Measurements from ENCODE around the gene AP2A1. TPM values are rescaled to one million over a fixed set of nuclear protein-coding genes. Genes with fewer than 3 reads are reported as not detected.

The AP2A1 gene
- total and polyA plus RNA-seq, 2 donors (not counting 3 experiments of a cell fraction or from before 2014, with no cell fraction given), result 108 to 113 TPM

DNA sequence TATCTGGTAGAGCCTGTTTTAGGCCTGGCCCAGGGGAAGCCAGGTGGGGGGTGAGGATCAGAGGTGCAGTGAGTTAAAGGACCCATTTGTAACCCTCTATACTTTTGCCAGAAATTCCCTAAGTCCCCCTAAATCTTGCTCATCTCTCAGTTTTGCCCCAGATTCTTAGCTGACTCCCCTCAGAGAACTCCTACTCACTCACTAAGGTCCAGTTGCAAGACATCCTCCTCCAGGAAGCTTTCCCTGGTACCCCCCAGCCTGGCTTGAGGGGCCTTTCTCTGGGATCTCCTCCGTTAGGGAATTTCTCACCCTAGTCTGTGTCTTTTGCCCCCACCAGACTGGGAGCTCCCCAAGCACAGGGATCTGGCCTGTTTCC, 5.6 kb upstream of the AP2A1 start:
- Histone ChIP-seq H3K9ac (replicated peaks; ENCODE audit: extremely low read depth, insufficient read depth, low read length) (no peak overlapping the region), H4K20me1 (replicated peaks; ENCODE audit: control insufficient read depth, extremely low read depth, insufficient read depth, low read length) (no peaks in the 10 kb centered on the region), H3K4me3 (replicated peaks in 1 of 3; ENCODE audit: insufficient read depth in 1 of 3, low read depth in 1 of 3, low read length in 3 of 3) (no peak overlapping the region), H2AFZ (ENCODE audit: low read depth, low read length) (peak overlapping the region; percentile 28), H3K36me3 (ENCODE audit: control insufficient read depth in 2 of 2, extremely low read depth in 1 of 2, insufficient read depth in 2 of 2, low read length in 2 of 2) (no peaks in the 10 kb centered on the region), H3K79me2 (ENCODE audit: control insufficient read depth, insufficient read depth, low read length) (no peaks in the 10 kb centered on the region), H3K4me2 (ENCODE audit: insufficient read depth, low read length) (no peak overlapping the region), H3K27ac (ENCODE audit: insufficient read depth, low read depth, low read length) (no peak overlapping the region), H3K9me3 (replicated peaks; ENCODE audit: control insufficient read depth, insufficient read depth, low read length) (no peaks in the 10 kb centered on the region), H3K9me1 (replicated peaks; ENCODE audit: control insufficient read depth, extremely low read depth, insufficient read depth, low read length) (no peaks in the 10 kb centered on the region), H3K27me3 (ENCODE audit: control insufficient read depth in 2 of 2, insufficient read depth in 2 of 2, low read length in 2 of 2) (no peaks in the 10 kb centered on the region), H3K4me1 (ENCODE audit: control insufficient read depth, extremely low read depth, insufficient read depth, low read length) (no peaks in the 10 kb centered on the region)
- FAIRE-seq (no peak), DNase-seq (ENCODE audit: low read depth, low spot score) (no peak)
- ChIA-PET POLR2A (no interaction called here), CTCF (interaction anchor here (1.3 kb wide), 1 partner anchor 44 kb away, joined by 4 read pairs; no protein-coding TSS in a partner anchor)
- TF ChIP-seq JUN (IDR thresholded peaks at IDR 0.05; ENCODE audit: borderline replicate concordance, insufficient read depth, insufficient read length, low read depth), result no peak
- no peak for TF ChIP-seq MYC (IDR thresholded peaks at IDR 0.05; ENCODE audit: low read depth, low read length)
- TF ChIP-seq POLR2AphosphoS5 (IDR thresholded peaks at IDR 0.05; ENCODE audit: insufficient read depth, low read depth, low read length), result no peak
- TF ChIP-seq, protein P1, sequence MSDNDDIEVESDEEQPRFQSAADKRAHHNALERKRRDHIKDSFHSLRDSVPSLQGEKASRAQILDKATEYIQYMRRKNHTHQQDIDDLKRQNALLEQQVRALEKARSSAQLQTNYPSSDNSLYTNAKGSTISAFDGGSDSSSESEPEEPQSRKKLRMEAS (IDR thresholded peaks at IDR 0.05; ENCODE audit: insufficient read depth, insufficient read length), result no peak
- TF ChIP-seq, protein P2, sequence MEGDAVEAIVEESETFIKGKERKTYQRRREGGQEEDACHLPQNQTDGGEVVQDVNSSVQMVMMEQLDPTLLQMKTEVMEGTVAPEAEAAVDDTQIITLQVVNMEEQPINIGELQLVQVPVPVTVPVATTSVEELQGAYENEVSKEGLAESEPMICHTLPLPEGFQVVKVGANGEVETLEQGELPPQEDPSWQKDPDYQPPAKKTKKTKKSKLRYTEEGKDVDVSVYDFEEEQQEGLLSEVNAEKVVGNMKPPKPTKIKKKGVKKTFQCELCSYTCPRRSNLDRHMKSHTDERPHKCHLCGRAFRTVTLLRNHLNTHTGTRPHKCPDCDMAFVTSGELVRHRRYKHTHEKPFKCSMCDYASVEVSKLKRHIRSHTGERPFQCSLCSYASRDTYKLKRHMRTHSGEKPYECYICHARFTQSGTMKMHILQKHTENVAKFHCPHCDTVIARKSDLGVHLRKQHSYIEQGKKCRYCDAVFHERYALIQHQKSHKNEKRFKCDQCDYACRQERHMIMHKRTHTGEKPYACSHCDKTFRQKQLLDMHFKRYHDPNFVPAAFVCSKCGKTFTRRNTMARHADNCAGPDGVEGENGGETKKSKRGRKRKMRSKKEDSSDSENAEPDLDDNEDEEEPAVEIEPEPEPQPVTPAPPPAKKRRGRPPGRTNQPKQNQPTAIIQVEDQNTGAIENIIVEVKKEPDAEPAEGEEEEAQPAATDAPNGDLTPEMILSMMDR (IDR thresholded peaks at IDR 0.05; ENCODE audit: extremely low read depth in 1 of 2, insufficient read depth in 1 of 2, low read depth in 1 of 2, low read length in 2 of 2), result no peak
- no peak for TF ChIP-seq FOS (IDR thresholded peaks at IDR 0.05; ENCODE audit: borderline replicate concordance, insufficient read depth, low read length)
- TF ChIP-seq EZH2 (IDR thresholded peaks at IDR 0.05; ENCODE audit: borderline replicate concordance, low read depth, low read length, severe bottlenecking), result no peak
- TF ChIP-seq GATA2 (IDR thresholded peaks at IDR 0.05; ENCODE audit: insufficient read depth, insufficient read length, low read depth, low read length), result no peak
- no peak for TF ChIP-seq POLR2A (IDR thresholded peaks at IDR 0.05; ENCODE audit: low read depth, low read length)
- dilution Hi-C loops (cut with MboI; ENCODE audit: extremely low pct_ligation_motif_present, low sequenced_read_pairs), result no loop called here
- BruUV-seq (replicated peaks), result no TSS peak
- intact Hi-C loops (cut with micrococcal nuclease), result no loop called here
